H1 (cell line): ENCODE data around the gene TMCC1. TPM values are rescaled to one million over a fixed set of nuclear protein-coding genes. Genes with fewer than 3 reads are reported as not detected.

Experiments used
- CBX5 ChIP-seq: fragments of 300-800, 300-1000 bp; sonication (generic); IDR thresholded peaks from 2 replicates; pipeline ENCODE4 v1.7.1; 2016; ENCODE audit warnings: antibody characterized with exemption, low read length, low read depth
- CHD7 ChIP-seq: fragments of 300-600 bp; sonication (generic); IDR thresholded peaks from 2 replicates; pipeline ENCODE4 v1.7.1; 2012; ENCODE audit warnings: low read length, moderate library complexity, mild to moderate bottlenecking, inconsistent platforms; ENCODE audit not compliant: insufficient replicate concordance
- FOSL1 ChIP-seq: IDR thresholded peaks from 2 replicates; pipeline ENCODE4 v1.6.1; 2011; ENCODE audit warnings: mild to moderate bottlenecking, low read depth, low read length, moderate library complexity; ENCODE audit not compliant: insufficient read depth
- SRF ChIP-seq: IDR thresholded peaks from 2 replicates; pipeline ENCODE4 v1.6.1; 2011; ENCODE audit warnings: mild to moderate bottlenecking, low read depth, low read length, moderate library complexity
- polyA plus RNA-seq, 7 experiments: library from polyadenylated mRNA; depleted of rRNA in 3 of 7; stranded (reverse) in 5 of 7; unstranded in 2 of 7; fragments of >200 nt in 5 of 7; fragments of 200-250 nt in 2 of 7; gene quantifications; 1 replicate in 5 of 7; 2 replicates in 1 of 7; 4 replicates in 1 of 7; pipeline versions ENCODE4 v1.2.1 to v1.2.3, GENCODE V29; 2011 to 2013; ENCODE audit warnings: missing spikeins in 2 of 7, mixed read lengths in 2 of 7
- total RNA-seq: library from RNA; stranded (reverse); fragmentation: NEBNext Ultra II Directional; extraction: Animal tissue kit (Norgen Biotek cat#: 25700); gene quantifications from 2 replicates; pipeline ENCODE4 v1.2.1, GENCODE V29; 2021

The TMCC1 gene
- total and polyA plus RNA-seq, 2 of the 8 experiments (the other 6 are each of a cell fraction or from before 2014, with no cell fraction given), result 10.4 to 27.1 TPM

GRCh38 chr3:129746629-129747028 lies 146.9 kb downstream of the TMCC1 start (continued):
- TF ChIP-seq CBX5 (no peak), FOSL1 (no peak), SRF (no peak), CHD7 (no peak)
